Stimulated activated CD4-positive, alpha-beta T cell treated with anti-CD3 and anti-CD28 coated beads, TNF-alpha, amount 100 ng/mL, for 24 hours (primary cell): ENCODE measurements around the gene TRIM29.

ENCODE experiments used
- DNase-seq, 3 experiments: peaks; one replicate each; pipeline ENCODE4 v3.0.0-alpha.2; 2020; ENCODE audit warnings: low read depth in 3 of 3

TRIM29 gene

DNA sequence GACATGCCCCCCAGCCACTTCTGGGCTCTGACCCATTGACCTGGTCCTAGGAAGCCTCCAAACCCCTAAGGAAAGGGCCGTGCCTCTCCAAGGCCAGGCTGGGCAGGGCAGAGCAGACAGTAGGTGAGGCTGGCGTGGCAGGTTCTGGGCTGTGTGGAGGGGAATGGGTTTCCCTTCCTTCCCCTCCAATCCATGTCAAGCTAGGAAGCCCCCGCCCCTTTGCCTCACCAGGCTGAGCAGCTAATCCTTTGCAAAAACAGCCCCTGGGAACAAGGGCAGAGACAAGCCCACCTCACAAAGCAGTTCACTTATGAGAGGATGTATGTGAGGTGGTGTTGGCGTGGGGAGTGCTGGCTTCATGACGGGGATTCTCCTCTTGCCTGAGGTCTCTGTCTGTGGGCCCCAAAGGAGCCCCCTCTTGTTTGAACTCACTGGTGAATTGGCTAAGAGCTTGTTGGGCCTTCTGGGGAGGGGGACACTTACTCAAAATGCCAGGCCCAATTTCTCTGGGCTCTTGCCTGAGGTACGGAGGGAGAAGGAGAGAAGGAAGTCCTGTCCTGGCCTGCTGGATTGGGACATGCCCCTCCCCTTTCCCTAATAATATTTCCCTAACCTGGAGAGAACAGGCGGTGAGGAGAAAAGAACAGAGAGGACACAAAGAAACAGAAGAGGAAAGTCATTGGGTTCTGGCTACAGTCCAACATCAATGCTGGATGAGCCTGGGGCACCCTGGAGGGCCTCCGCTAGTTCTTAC, 1.6 kb upstream of the TRIM29 start:
- DNase-seq, result no peak

GRCh38 chr11:120137187-120137610, 714 bp downstream of the TRIM29 start:
- DNase-seq, result no peak

DNA sequence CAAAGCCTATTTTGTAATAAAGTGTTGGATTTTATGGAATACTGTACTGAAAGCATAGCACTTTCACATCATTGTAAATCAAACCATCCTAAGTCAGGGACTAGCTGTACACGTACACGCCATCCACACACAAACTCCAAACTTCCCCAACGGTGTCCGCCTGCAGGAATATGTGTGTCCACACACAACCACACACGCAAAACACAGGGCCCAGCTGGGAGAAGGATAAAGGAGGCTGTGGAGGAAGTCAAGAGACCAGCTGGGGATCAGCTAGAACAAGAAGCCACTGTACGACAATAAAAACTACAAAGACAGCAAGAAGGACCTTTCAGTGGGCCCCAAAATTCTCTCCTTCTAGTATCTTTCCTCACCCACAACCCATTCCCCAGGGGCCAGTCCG, 1.6 kb downstream of the TRIM29 start:
- DNase-seq, result no peak

GRCh38 chr11:120135838-120136237, 2.1 kb downstream of the TRIM29 start:
- DNase-seq, result no peak

DNA sequence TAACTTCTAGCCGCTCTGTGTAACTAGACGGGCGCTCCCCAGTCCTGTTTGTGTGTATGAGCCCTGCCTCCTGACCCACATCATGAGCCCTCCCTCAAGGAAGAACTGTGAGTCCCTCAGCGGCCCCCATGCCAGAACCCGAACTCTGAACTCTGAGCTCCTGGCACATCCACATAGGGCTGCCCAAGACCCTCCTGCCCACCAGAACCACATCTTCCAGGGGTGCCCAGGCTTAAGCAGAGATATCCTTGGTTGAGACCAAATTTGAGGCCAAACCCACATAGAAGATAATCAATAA, 3.0 kb downstream of the TRIM29 start:
- no peak for DNase-seq

GRCh38 chr11:120134106-120134930, 3.6 kb downstream of the TRIM29 start:
- no peak for DNase-seq

GRCh38 chr11:120133216-120134105, 4.5 kb downstream of the TRIM29 start:
- DNase-seq, result no peak

- DNase-seq, result no peak
Measured at GRCh38 chr11:120132645-120133185, 5.2 kb downstream of the TRIM29 start.

- no peak for DNase-seq
Measured at GRCh38 chr11:120131941-120132644, 5.8 kb downstream of the TRIM29 start.

GRCh38 chr11:120130991-120131760, 6.7 kb downstream of the TRIM29 start:
- no peak for DNase-seq

DNA sequence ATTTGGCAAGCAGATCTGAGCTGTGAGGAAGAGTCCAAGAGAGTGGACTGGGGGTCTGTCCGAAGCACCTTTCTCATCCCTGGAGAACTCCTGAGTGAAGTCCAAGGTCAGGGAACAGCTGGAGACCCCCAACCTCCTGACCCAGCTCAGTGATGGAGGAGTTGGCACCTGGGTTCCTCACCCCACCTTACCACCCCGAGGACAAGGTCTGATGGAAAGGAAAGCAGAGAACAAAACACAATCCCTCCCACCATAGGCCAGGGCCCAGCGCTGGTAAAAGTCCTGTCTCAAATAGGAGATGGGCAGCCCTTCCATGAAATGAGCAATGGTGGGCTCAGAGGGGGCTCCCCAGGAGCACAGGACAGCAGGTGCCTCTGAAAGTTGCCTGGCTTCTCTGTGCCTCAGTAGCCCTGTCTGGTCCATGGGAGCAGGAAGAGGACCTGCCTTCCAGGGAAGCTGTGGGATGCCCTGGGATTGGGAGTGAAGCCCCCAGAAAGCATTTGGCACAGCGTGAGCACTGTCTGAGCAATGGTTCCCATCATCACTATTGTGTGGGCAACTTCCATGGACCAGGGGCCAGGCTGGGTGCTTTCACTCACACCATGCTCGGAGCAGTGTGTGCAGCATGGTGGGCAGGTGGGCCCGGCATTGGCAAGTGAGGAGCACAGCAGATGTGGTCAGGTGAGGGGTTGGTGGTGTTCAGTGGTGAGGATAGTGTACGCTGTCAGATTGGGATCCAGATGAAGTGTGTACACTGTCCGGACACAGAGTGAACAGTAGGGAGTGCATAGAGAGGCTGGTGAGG, 7.5 kb downstream of the TRIM29 start:
- DNase-seq, result no peak

DNA sequence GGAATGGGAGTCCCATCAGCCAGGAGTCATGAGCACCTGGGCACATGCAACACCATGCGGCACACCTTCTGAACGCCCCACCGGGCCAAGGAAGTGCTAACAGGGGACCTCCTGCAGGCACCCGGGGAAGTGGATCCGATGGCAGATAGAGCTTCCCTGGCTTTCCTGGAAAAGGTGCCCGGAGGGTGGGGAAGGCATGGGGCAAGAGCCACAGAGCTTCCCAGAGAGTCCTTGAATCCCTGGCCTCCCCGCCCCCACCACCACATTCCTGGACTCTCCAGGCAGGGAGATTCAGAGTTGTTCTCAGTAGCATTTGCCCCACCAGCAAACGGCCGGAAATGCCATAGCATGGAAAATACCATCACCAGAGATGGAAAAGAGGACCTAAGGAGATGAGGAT, 8.3 kb downstream of the TRIM29 start:
- no peak for DNase-seq

- no peak for DNase-seq
Measured at GRCh38 chr11:120128392-120129119, 9.4 kb downstream of the TRIM29 start.

- no peak for DNase-seq
Measured at GRCh38 chr11:120127236-120127635, 10.7 kb downstream of the TRIM29 start.

GRCh38 chr11:120126620-120127019, 11.3 kb downstream of the TRIM29 start:
- DNase-seq, result no peak

- DNase-seq, result no peak
Measured at GRCh38 chr11:120125509-120125908, 12.4 kb downstream of the TRIM29 start.

DNA sequence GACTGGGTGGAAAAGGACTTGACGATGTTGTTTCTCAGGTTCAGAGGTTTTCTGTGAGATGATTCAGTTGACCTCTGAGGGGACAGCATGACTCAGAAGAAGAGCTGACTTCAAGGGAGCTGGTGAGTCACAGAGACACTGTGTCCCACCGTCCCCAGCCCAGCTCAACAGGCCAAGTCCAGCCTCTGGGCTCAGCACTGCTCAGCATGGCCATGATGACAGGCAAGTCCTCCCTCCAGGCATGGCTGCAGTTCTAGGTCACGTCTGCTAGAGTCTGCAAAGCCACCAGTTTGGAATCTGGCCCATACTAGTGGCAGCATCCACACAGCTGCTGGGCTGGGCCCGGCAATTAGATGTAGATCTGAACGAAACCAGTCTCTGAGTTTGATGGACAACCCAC, 12.9 kb downstream of the TRIM29 start:
- no peak for DNase-seq

DNA sequence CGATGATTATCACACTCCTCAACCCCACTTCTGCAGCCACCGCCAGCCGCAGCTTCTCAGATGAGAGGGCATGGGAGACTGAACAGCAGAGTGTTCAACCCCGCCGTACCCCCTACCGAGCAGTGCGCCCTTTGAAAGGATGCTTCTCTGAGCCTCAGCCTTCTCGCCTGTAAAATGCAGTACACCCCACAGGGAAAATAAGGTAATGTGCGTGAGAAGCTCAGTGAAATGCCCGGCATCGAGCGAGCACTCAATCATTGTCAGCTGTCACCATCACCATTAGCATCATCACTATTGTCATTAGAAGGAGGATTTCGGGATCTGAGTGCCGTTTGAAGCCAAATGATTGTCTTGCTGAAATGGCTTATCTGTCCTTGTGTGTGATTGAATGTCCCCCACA, 13.6 kb downstream of the TRIM29 start:
- DNase-seq, result no peak

DNA sequence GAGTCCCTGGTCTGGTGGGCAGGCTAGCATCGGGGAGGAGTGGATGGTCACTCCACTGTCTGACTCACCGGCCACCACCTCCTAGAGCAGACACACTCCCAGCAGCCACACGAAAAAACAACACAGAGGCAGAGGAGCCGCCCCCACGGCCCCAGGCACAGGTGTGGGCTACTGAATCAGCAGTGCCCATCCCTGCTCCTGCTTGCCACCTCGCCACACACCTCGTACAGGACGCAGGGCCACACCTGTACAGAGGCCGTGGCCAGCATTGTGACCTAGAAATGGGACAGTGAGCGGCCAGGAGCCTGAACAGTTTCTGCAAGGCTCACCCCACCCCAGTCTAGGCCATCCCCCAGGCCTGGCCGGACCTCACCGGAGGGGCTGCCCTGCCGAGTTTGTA, 14.0 kb downstream of the TRIM29 start:
- DNase-seq, result no peak
